HL-60 (cell line): ENCODE measurements around the gene HSP90AA1.
"Not testable (repeated sequence)": the region's sequence is repeated elsewhere in the genome, so short reads cannot be mapped to it uniquely, and the experiment has no call there.

Experiments
- DNase-seq, 2 experiments: peaks; one replicate each; pipeline ENCODE4 v3.0.0-alpha.2; 2010 to 2020; ENCODE audit warnings: low read depth in 1 of 2, low spot score in 1 of 2
- H3K27ac ChIP-seq: fragments of 250-450 bp; sonication (Bioruptor Pico); replicated peaks from 2 replicates; pipeline ENCODE4 v1.5.1; 2020; ENCODE audit warnings: mild to moderate bottlenecking, moderate library complexity
- H3K27me3 ChIP-seq: fragments of 250-450 bp; sonication (Bioruptor Pico); 2 replicates; pipeline ENCODE4 v1.5.1; 2021; ENCODE audit warnings: mild to moderate bottlenecking, moderate library complexity; ENCODE audit not compliant: insufficient read depth, poor library complexity, severe bottlenecking
- H3K4me3 ChIP-seq: replicated peaks from 2 replicates; pipeline ENCODE4 v1.5.1; 2011; ENCODE audit warnings: mild to moderate bottlenecking, control low read depth, low read length; ENCODE audit not compliant: insufficient read depth
- GABPA ChIP-seq: IDR thresholded peaks from 2 replicates; pipeline ENCODE4 v1.6.1; 2012; ENCODE audit warnings: low read depth
- POLR2AphosphoS5 ChIP-seq: IDR thresholded peaks from 2 replicates; pipeline ENCODE4 v1.6.1; 2012; ENCODE audit warnings: low read depth
- SPI1 ChIP-seq: IDR thresholded peaks from 2 replicates; pipeline ENCODE4 v1.6.1; 2012; ENCODE audit warnings: low read depth, mild to moderate bottlenecking, borderline replicate concordance
- TF ChIP-seq, protein P1 (sequence below): IDR thresholded peaks from one replicate; pipeline ENCODE4 v1.5.1; 2011; ENCODE audit warnings: low read length, control low read depth, inconsistent platforms; ENCODE audit not compliant: insufficient read depth
- TF ChIP-seq, protein P2 (sequence below): IDR thresholded peaks from 2 replicates; pipeline ENCODE4 v1.6.1; 2012; ENCODE audit warnings: low read depth; ENCODE audit not compliant: insufficient replicate concordance

The HSP90AA1 gene

DNA sequence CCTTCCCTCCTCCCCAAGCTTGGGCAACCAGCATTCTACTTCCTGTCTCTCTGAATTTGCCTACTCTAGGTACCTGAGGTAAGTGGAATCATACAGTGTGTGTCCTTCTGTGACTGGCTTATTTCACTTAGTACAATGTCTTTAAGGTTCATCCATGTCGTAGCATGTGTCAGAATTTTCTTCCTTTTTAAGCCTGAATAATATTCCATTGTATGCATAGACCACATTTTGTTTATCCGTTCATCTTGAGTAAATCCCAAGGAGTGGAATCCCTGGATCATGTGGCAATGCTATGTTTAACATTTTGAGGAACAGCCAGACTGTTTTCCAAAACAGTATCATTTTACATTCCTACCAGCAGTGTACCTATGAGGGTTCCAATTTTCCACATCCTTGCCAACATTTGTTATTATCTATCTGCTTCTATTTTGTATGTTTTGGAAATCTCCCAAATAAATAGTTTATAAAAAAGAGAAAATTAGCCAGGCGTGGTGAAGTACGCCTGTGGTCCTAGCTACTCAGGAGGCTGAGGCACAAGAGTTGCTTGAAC is 12.4 kb downstream of the HSP90AA1 start:
- no peak for DNase-seq
- no peak overlapping the region for H3K27ac ChIP-seq
- TF ChIP-seq GABPA (no peak), SPI1 (no peak), POLR2AphosphoS5 (no peak)
- TF ChIP-seq, protein P1, sequence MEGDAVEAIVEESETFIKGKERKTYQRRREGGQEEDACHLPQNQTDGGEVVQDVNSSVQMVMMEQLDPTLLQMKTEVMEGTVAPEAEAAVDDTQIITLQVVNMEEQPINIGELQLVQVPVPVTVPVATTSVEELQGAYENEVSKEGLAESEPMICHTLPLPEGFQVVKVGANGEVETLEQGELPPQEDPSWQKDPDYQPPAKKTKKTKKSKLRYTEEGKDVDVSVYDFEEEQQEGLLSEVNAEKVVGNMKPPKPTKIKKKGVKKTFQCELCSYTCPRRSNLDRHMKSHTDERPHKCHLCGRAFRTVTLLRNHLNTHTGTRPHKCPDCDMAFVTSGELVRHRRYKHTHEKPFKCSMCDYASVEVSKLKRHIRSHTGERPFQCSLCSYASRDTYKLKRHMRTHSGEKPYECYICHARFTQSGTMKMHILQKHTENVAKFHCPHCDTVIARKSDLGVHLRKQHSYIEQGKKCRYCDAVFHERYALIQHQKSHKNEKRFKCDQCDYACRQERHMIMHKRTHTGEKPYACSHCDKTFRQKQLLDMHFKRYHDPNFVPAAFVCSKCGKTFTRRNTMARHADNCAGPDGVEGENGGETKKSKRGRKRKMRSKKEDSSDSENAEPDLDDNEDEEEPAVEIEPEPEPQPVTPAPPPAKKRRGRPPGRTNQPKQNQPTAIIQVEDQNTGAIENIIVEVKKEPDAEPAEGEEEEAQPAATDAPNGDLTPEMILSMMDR, result no peak
- TF ChIP-seq, protein P2, sequence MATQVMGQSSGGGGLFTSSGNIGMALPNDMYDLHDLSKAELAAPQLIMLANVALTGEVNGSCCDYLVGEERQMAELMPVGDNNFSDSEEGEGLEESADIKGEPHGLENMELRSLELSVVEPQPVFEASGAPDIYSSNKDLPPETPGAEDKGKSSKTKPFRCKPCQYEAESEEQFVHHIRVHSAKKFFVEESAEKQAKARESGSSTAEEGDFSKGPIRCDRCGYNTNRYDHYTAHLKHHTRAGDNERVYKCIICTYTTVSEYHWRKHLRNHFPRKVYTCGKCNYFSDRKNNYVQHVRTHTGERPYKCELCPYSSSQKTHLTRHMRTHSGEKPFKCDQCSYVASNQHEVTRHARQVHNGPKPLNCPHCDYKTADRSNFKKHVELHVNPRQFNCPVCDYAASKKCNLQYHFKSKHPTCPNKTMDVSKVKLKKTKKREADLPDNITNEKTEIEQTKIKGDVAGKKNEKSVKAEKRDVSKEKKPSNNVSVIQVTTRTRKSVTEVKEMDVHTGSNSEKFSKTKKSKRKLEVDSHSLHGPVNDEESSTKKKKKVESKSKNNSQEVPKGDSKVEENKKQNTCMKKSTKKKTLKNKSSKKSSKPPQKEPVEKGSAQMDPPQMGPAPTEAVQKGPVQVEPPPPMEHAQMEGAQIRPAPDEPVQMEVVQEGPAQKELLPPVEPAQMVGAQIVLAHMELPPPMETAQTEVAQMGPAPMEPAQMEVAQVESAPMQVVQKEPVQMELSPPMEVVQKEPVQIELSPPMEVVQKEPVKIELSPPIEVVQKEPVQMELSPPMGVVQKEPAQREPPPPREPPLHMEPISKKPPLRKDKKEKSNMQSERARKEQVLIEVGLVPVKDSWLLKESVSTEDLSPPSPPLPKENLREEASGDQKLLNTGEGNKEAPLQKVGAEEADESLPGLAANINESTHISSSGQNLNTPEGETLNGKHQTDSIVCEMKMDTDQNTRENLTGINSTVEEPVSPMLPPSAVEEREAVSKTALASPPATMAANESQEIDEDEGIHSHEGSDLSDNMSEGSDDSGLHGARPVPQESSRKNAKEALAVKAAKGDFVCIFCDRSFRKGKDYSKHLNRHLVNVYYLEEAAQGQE, result no peak
- H3K4me3 ChIP-seq, result no peak overlapping the region
- no peaks in the 10 kb centered on the region for H3K27me3 ChIP-seq

DNA sequence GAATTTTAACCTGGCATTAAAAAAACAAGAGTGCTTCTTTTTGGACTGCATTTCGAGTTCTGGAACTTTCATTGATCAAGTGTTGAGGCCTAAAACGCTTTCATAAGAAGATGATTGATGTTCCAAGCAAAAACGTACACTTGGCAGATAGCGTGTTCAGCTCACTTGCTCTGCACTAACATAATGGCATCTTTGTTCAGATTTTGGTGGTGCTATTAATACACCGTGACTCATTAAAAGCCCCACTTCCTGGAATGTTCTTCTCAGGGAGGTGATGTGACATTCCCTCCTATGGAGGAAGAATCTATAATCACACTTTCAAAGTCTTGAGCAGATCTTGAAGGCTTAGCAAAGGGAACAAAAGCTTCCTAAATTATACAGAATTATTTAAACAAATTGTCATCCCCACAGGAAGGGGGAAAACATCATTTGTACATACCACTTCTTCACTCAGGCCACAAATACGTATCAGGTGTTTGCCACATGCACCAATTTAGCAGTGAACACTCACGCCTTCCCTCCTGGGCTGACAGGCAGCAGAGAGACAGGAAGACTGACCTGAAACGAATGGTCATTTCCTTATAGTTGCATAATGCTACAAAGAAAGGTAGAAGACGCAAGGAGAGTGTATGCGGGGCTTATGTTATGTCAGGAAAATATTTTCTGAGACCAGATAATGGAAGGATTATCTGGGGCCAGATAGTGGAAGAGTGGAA is 15.4 kb downstream of the HSP90AA1 start:
- Histone ChIP-seq H3K4me3 (no peak overlapping the region), H3K27me3 (no peaks in the 10 kb centered on the region), H3K27ac (no peak overlapping the region)
- no peak for DNase-seq
- no peak for TF ChIP-seq SPI1
- TF ChIP-seq, protein P2, result no peak
- TF ChIP-seq, protein P1, result no peak
- TF ChIP-seq GABPA, result no peak
- TF ChIP-seq POLR2AphosphoS5, result no peak

DNA sequence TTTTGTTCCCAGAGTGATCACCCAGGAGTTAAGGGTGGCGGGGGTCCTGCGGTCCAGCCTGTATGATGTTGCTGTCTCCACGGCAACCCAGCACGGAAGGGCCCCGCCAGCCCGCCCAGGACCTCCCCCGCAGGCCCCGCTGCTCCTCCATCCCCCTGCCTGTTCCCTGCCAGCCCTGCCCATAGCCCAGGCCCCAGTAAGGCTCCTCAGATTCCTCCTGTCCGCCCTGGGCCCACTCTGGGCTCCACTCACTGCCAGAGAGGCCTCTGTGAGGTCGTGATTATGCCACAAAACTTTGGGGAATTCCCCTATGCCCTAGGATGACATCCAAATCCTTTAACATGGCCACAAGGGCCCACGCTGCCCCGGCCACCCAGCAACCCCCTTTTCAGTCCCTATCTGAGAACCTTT is 20.8 kb downstream of the HSP90AA1 start:
- Histone ChIP-seq H3K4me3 (no peak overlapping the region), H3K27ac (no peak overlapping the region), H3K27me3 (no peaks in the 10 kb centered on the region)
- TF ChIP-seq, protein P2, result no peak
- TF ChIP-seq POLR2AphosphoS5, result no peak
- TF ChIP-seq, protein P1, result no peak
- no peak for TF ChIP-seq GABPA
- no peak for TF ChIP-seq SPI1
- no peak for DNase-seq

DNA sequence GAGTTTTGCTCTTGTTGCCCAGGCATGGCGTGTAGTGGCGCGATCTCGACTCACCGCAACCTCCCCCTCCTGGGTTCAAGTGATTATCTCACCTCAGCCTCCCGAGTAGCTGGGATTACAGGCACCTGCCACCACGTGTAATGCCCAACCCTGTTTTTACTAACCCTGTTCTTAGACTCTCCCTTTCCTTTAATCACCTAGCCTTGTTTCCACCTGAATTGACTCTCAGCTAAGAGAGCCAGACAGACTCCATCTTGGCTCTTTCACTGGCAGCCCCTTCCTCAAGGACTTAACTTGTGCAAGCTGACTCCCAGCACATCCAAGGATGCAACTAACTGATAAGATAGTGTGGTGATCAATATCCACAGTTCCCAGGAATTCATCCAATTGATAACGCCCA is 22.3 kb downstream of the HSP90AA1 start:
- H3K4me3 ChIP-seq, H3K27ac ChIP-seq, DNase-seq, H3K27me3 ChIP-seq: not testable (repeated sequence)
